Medulla oblongata (tissue), 1 donor: ENCODE data around the gene DYNC1I1.

Source experiments
- DNase-seq: peaks from one replicate; pipeline ENCODE4 v3.0.0-alpha.2; 2015; ENCODE audit errors: extremely low spot score

The DYNC1I1 gene

GRCh38 chr7:96136600-96137239 lies 364.4 kb downstream of the DYNC1I1 start:
- DNase-seq, result no peak

- DNase-seq, result no peak
Observed at GRCh38 chr7:96143495-96144259, 371.3 kb downstream of the DYNC1I1 start.

- no peak for DNase-seq
Observed at GRCh38 chr7:96144260-96144526, 371.8 kb downstream of the DYNC1I1 start.
